ENCODE results near the gene ADGRD2.

- TF ChIP-seq CTCF (optimal IDR thresholded peaks at IDR 0.05 in 1 of 3, IDR thresholded peaks at IDR 0.05 in 1 of 3, conservative IDR thresholded peaks at IDR 0.05 in 1 of 3; ENCODE audit: extremely low read depth in 1 of 3, insufficient read depth in 2 of 3, low read length in 3 of 3) = no peak
- TF ChIP-seq EZH2 (IDR thresholded peaks at IDR 0.05; ENCODE audit: low read length) = no peak
Measured at GRCh38 chr9:124471761-124472160, 21.5 kb downstream of the ADGRD2 start.

Data from keratinocyte (primary cell).